Epithelial cell of proximal tubule (primary cell): Measurements from ENCODE around the gene LYRM7. TPM values are rescaled to one million over a fixed set of nuclear protein-coding genes. Genes with fewer than 3 reads are reported as not detected.
A peak's percentile ranks its signal among the peaks of the same experiment; 100 is the strongest.
"Not testable (repeated sequence)": the region's sequence is repeated elsewhere in the genome, so short reads cannot be mapped to it uniquely, and the experiment has no call there.

Experiments
- DNase-seq: peaks from one replicate; pipeline ENCODE4 v3.0.0-alpha.2; 2011; ENCODE audit warnings: low read depth
- H3K4me3 ChIP-seq: 2 replicates; pipeline ENCODE4 v1.5.1; 2011; ENCODE audit warnings: low read depth, mild to moderate bottlenecking, low read length
- total RNA-seq: library from RNA; depleted of rRNA; stranded (reverse); fragments of >200 nt; gene quantifications from 2 replicates; pipeline ENCODE4 v1.2.3, GENCODE V29; 2015
- TF ChIP-seq, protein P1 (sequence below): conservative IDR thresholded peaks from 2 replicates; pipeline ENCODE4 v1.5.1; 2012; ENCODE audit warnings: low read depth, mild to moderate bottlenecking, low read length

LYRM7 gene
- 1.5 and 4.2 TPM in 2 replicates for total RNA-seq

DNA sequence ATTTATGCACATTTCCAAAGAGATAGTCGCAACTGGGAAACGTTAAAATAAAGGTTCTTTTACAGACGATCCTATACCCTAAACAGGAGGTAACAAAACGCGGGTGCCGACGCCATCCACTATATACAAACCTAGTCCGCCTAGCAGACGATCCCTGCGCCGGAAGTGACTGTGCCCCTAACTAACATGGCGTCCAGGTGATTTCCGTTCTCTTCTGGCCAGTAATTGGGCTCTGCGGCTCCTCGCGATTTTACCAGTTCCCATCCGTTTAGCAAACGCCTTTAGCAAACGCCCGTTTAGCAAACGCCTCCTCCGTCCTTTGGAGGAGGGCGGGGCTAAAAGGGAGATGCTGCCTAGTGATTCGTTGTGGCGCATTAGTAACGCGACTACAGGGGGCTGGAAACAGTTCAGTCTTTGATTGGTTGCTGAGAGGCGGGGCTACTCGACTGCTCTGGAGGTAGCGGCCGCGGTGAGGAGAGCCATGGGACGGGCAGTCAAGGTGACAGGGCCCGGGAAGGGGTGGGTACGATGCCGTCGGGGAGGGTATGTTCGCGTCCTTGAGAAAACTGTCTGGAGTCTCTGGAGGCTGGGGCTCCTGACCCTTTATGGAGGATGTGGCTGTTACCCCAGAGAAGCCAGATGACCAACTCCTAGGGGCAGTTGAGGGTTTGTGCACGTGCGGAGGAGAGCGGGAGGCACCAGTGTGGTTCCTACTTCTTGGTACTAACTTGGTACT is at the start of gene LYRM7:
Gene LYRM7 (plus strand): TSS at position 405 of the 736 bp plus-strand sequence. CDS start 77 bp downstream, at position 482.
- TF ChIP-seq, protein P1, sequence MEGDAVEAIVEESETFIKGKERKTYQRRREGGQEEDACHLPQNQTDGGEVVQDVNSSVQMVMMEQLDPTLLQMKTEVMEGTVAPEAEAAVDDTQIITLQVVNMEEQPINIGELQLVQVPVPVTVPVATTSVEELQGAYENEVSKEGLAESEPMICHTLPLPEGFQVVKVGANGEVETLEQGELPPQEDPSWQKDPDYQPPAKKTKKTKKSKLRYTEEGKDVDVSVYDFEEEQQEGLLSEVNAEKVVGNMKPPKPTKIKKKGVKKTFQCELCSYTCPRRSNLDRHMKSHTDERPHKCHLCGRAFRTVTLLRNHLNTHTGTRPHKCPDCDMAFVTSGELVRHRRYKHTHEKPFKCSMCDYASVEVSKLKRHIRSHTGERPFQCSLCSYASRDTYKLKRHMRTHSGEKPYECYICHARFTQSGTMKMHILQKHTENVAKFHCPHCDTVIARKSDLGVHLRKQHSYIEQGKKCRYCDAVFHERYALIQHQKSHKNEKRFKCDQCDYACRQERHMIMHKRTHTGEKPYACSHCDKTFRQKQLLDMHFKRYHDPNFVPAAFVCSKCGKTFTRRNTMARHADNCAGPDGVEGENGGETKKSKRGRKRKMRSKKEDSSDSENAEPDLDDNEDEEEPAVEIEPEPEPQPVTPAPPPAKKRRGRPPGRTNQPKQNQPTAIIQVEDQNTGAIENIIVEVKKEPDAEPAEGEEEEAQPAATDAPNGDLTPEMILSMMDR, result no peak
- DNase-seq, result peak; percentile 95
- H3K4me3 ChIP-seq, result peak within 1 kb of the TSS; percentile 70

DNA sequence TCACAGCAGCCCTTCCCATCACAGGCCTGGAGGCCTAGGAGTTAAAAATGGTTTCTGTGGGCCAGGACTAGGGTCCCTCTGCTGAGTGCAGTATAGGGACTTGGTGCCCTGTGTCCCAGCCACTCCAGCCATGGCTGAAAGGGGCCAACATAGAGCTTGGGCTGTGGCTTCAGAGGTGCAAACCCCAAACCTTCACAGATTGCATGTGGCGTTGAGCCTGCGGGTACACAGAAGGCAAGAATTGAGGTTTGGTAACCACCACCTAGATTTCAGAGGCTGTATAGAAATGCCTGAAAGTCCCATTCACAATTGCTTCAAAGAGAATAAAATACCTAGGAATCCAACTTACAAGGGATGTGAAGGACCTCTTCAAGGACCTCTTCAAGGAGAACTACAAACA is 43.5 kb upstream of the LYRM7 start:
- DNase-seq, H3K4me3 ChIP-seq: not testable (repeated sequence)

DNA sequence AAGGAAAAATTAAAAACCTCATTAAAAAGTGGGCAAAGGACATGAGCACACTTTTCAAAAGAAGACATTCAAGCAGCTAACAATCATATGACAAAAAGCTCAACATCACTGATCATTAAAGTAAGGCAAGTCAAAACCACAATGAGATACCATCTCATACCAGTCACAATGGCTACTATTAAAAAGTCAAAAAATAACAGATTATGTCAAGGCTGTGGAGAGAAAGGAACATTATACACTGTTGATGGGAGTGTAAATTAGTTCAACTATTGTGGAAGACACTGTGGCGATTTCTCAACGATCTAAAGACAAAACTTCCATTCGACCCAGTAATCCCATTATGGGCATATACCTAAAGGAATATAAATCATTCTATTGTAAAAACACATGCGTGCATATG is 41.4 kb upstream of the LYRM7 start:
- DNase-seq, result no peak
- no peak overlapping the region for H3K4me3 ChIP-seq
- TF ChIP-seq, protein P1, result no peak

DNA sequence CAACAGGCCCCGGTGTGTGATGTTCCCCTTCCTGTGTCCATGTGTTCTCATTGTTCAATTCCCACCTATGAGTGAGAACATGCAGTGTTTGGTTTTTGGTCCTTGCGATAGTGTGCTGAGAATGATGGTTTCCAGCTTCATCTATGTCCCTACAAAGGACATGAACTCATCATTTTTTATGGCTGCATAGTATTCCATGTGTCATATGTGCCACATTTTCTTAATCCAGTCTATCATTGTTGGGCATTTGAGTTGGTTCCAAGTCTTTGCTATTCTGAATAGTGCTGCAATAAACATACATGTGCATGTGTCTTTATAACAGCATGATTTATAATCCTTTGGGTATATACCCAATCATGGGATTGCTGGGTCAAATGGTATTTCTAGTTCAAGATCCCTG is 37.7 kb upstream of the LYRM7 start:
- not testable (repeated sequence) for H3K4me3 ChIP-seq, DNase-seq

DNA sequence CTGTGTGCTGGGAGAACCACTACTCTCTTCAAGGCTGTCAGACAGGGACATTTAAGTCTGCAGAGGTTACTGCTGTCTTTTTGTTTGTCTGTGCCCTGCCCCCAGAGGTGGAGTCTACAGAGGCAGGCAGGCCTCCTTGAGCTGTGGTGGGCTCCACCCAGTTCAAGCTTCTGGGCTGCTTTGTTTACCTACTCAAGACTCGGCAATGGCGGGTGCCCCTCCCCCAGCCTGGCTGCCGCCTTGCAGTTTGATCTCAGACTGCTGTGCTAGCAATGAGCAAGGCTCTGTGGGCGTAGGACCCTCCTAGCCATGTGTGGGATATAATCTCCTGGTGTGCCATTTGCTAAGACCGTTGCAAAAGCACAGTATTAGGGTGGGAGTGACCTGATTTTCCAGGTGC is 32.3 kb upstream of the LYRM7 start:
- DNase-seq, H3K4me3 ChIP-seq: not testable (repeated sequence)

DNA sequence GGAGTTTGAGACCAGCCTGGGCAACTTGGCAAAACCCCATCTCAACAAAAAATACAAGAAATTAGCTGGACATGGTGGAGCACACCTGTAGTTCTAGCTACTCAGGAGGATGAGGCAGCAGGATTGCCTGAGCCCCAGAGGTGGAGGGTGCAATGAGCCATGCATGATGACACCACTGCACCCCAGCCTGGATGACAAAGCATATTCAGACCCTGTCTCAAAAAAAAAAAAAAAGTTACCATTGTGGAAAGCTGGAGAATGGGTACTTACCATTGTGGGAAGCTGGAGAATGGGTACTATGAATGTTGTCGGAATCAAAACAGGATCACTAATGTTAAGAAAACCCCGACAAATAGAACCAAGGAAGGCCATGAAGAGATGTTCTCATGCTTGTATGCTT is 31.4 kb upstream of the LYRM7 start:
- TF ChIP-seq, protein P1, result no peak
- H3K4me3 ChIP-seq, result no peak overlapping the region
- DNase-seq, result no peak

DNA sequence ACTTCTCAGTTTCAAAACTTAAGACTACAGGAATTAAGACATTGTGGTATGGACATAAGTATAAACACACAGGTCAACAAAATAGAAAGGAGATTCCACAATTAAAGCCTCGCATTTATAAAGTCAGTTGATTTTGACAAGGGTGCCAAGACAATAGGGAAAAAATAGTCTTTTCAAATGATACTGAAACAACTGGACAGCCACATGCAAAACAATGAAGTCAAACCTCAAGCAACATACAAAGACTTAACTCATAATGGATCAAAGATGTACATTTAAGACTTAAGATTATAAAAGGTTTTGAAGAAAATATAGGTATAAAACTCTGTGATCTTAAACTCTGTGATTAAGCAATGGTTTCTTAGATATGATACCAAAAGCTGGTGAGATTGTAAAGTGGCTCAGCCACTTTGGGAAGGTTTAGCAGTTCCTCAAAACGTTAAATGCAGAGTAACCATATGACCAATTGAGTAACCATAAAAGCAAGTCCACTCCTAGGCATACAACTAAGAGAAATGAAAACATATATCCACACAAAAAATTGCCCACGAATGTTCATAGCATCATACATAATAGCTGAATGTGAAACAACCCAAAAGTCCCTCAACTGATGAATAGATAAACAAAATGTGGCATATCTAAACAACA is 27.6 kb upstream of the LYRM7 start:
- no peak overlapping the region for H3K4me3 ChIP-seq
- DNase-seq, result no peak
- TF ChIP-seq, protein P1, result no peak

DNA sequence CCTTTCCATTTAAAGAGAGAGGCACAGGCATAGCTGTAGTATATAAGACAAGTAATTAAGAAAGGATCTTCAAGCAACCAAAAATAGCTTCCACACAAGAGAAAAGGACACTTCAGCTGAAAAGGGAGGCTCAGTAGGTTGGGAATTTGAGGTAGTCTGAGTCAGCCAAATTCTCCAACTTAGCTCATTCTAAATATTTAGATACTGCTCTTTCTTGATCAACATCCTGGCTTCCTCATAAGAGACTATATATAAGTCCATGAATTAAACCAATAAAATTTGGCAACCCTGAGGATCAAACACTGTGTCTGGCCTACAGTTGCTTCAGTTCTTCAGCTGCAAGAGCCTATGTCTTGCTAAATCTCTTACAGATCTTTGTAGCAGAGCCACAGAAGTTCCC is 23.5 kb upstream of the LYRM7 start:
- H3K4me3 ChIP-seq, result no peak overlapping the region
- TF ChIP-seq, protein P1, result no peak
- DNase-seq, result no peak
